PC-9 (cell line): Measurements from ENCODE around the gene PCLO. TPM values are rescaled to one million over a fixed set of nuclear protein-coding genes. Genes with fewer than 3 reads are reported as not detected.

Source experiments
- BruUV-seq: library from RNA; stranded (reverse); fragments of 400-500 nt; replicated peaks from 2 replicates; lab custom pipeline; 2021; lab: Mats Ljungman, UMichigan
- CTCF ChIA-PET: fragments of 300-600 bp; sonication (Branson Sonifier 250); formaldehyde crosslinking; loops from one replicate; lab custom pipeline; 2022; ENCODE audit warnings: antibody characterized with exemption; lab: Charles Lee
- POLR2A ChIA-PET: fragments of 300-600 bp; sonication (Branson Sonifier 250); formaldehyde crosslinking; loops from one replicate; lab custom pipeline; 2022; ENCODE audit warnings: antibody characterized with exemption; ENCODE audit not compliant: unreplicated experiment; lab: Charles Lee
- DNase-seq, 2 experiments: peaks; one replicate each; pipeline versions ENCODE4 v3.0.0 to v3.0.0-alpha.2; 2015 to 2022; ENCODE audit warnings: mixed read lengths in 1 of 2
- H2AFZ ChIP-seq: fragments of 200-600 bp; sonication (generic); 2 replicates; pipeline ENCODE4 v1.8.1; 2017; ENCODE audit warnings: antibody characterized with exemption
- H3F3A ChIP-seq: fragments of 200-600 bp; sonication (generic); 2 replicates; pipeline ENCODE4 v1.8.1; 2017; ENCODE audit warnings: antibody characterized with exemption, mild to moderate bottlenecking, low read depth; ENCODE audit not compliant: insufficient read depth
- H3K27ac ChIP-seq: fragments of 200-600 bp; sonication (generic); 2 replicates; pipeline ENCODE4 v1.6.1; 2016; ENCODE audit warnings: mixed run types
- H3K27me3 ChIP-seq: fragments of 200-600 bp; sonication (generic); 2 replicates; pipeline ENCODE4 v1.6.1; 2016; ENCODE audit warnings: low read depth, mixed run types; ENCODE audit not compliant: insufficient read depth
- H3K36me3 ChIP-seq: fragments of 200-600 bp; sonication (generic); 2 replicates; pipeline ENCODE4 v1.6.1; 2016; ENCODE audit warnings: low read depth, mixed run types
- H3K4me1 ChIP-seq: fragments of 200-600 bp; sonication (generic); replicated peaks from 2 replicates; pipeline ENCODE4 v1.6.1; 2016; ENCODE audit warnings: mixed run types; ENCODE audit not compliant: insufficient read depth
- H3K4me2 ChIP-seq: fragments of 200-600 bp; sonication (generic); 2 replicates; pipeline ENCODE4 v1.6.1; 2017; ENCODE audit warnings: mixed run types
- H3K4me3 ChIP-seq: fragments of 200-600 bp; sonication (generic); 2 replicates; pipeline ENCODE4 v1.6.1; 2016; ENCODE audit warnings: mixed run types
- H3K79me2 ChIP-seq: fragments of 200-600 bp; sonication (generic); 2 replicates; pipeline ENCODE4 v1.6.1; 2017; ENCODE audit warnings: low read depth, mixed run types
- H3K9me2 ChIP-seq: fragments of 200-600 bp; sonication (generic); 2 replicates; pipeline ENCODE4 v1.8.1; 2017; ENCODE audit warnings: mild to moderate bottlenecking; ENCODE audit not compliant: insufficient read depth
- H3K9me3 ChIP-seq: fragments of 200-600 bp; sonication (generic); 2 replicates; pipeline ENCODE4 v1.8.1; 2016; ENCODE audit warnings: low read depth; ENCODE audit not compliant: insufficient read depth
- H4K20me1 ChIP-seq: fragments of 200-600 bp; sonication (generic); 2 replicates; pipeline ENCODE4 v1.8.1; 2017; ENCODE audit not compliant: insufficient read depth
- CTCF ChIP-seq: fragments of 200-600 bp; sonication (generic); conservative IDR thresholded peaks from 2 replicates; pipeline ENCODE4 v1.6.1; 2017; ENCODE audit warnings: mixed run types, antibody characterized with exemption, mild to moderate bottlenecking, moderate library complexity
- EZH2 ChIP-seq: fragments of 200-600 bp; sonication (generic); IDR thresholded peaks from 2 replicates; pipeline ENCODE4 v1.8.0; 2017; ENCODE audit warnings: antibody characterized with exemption, low read depth
- intact Hi-C: fragments of 100-400 bp; cut with micrococcal nuclease; formaldehyde crosslinking; loops from one replicate; pipeline ENCODE4 v1.10.0; 2022; ENCODE audit not compliant: unreplicated experiment
- total RNA-seq: library from RNA; stranded (reverse); gene quantifications from 2 replicates; pipeline ENCODE4 v1.2.3, GENCODE V29; 2021

PCLO gene
- total RNA-seq, 1 experiment from 2014 or later, result 4.0 TPM

- H4K20me1 ChIP-seq, result no peaks in the 10 kb centered on the region
- H3K4me3 ChIP-seq, result no peak overlapping the region
- no peaks in the 10 kb centered on the region for H3K9me3 ChIP-seq
- H2AFZ ChIP-seq, result no peak overlapping the region
- H3K79me2 ChIP-seq, result no peaks in the 10 kb centered on the region
- ChIA-PET POLR2A (no interaction called here), CTCF (no interaction called here)
- no peaks in the 10 kb centered on the region for H3K9me2 ChIP-seq
- H3K36me3 ChIP-seq, result no peaks in the 10 kb centered on the region
- TF ChIP-seq CTCF (no peak), EZH2 (no peak)
- no peak overlapping the region for H3K4me2 ChIP-seq
- H3K4me1 ChIP-seq, result no peaks in the 10 kb centered on the region
- no peaks in the 10 kb centered on the region for H3F3A ChIP-seq
- intact Hi-C loops, result no loop called here
- no TSS peak for BruUV-seq
- no peaks in the 10 kb centered on the region for H3K27me3 ChIP-seq
- no peak overlapping the region for H3K27ac ChIP-seq
- DNase-seq, result no peak
These were observed 346.4 kb downstream of the PCLO start for GRCh38 chr7:82816272-82816671.

GRCh38 chr7:82810558-82811259, 352.0 kb downstream of the PCLO start:
- Histone ChIP-seq H4K20me1 (no peaks in the 10 kb centered on the region), H3K4me1 (0 out of 2 replicates have a peak, but pooled peaks cover 3% of the 10 kb centered on the region), H3K36me3 (no peaks in the 10 kb centered on the region), H3K9me2 (no peaks in the 10 kb centered on the region), H3K9me3 (no peaks in the 10 kb centered on the region), H3K79me2 (no peaks in the 10 kb centered on the region), H3K4me2 (no peak overlapping the region), H3K4me3 (no peak overlapping the region), H3F3A (peaks cover 2% of the 10 kb centered on the region; the same call in 1 of the 2 replicates), H3K27ac (no peak overlapping the region), H3K27me3 (no peaks in the 10 kb centered on the region), H2AFZ (no peak overlapping the region)
- no TSS peak for BruUV-seq
- TF ChIP-seq EZH2 (no peak), CTCF (peak; percentile 79)
- peak in 1 of 2 experiments; percentile 9 for DNase-seq
- ChIA-PET CTCF (interaction anchor here (0.5 to 1.5 kb wide), 2 partner anchors 84 to 262 kb away, joined by 5 to 9 read pairs; no protein-coding TSS in a partner anchor), POLR2A (no interaction called here)
- intact Hi-C loops, result loop anchor here (1.0 to 5.0 kb wide), 4 partner anchors 68 to 846 kb away; no protein-coding TSS in a partner anchor

- no peaks in the 10 kb centered on the region for H3K9me2 ChIP-seq
- no peak overlapping the region for H3K4me2 ChIP-seq
- no peaks in the 10 kb centered on the region for H3K79me2 ChIP-seq
- DNase-seq, result no peak
- intact Hi-C loops, result loop anchor here (5.0 kb wide), 1 partner anchor 354 kb away; the partner anchor contains the start of gene PCLO
- H3K27me3 ChIP-seq, result no peaks in the 10 kb centered on the region
- H3F3A ChIP-seq, result peaks cover 8% of the 10 kb centered on the region; the same call in 1 of the 2 replicates
- TF ChIP-seq CTCF (no peak), EZH2 (no peak)
- no peaks in the 10 kb centered on the region for H4K20me1 ChIP-seq
- no peak overlapping the region for H3K4me3 ChIP-seq
- H3K36me3 ChIP-seq, result no peaks in the 10 kb centered on the region
- H2AFZ ChIP-seq, result no peak overlapping the region
- ChIA-PET POLR2A (no interaction called here), CTCF (no interaction called here)
- H3K4me1 ChIP-seq, result 0 out of 2 replicates have a peak, but pooled peaks cover 8% of the 10 kb centered on the region
- no TSS peak for BruUV-seq
- no peak overlapping the region for H3K27ac ChIP-seq
- H3K9me3 ChIP-seq, result 0 out of 2 replicates have a peak, but pooled peaks cover 5% of the 10 kb centered on the region
These were observed 354.1 kb downstream of the PCLO start for GRCh38 chr7:82808633-82809032.
